A549 treated with DMSO at 1 μM for 4 hours (cell line): ENCODE measurements around the gene ATP8A2. TPM values are rescaled to one million over a fixed set of nuclear protein-coding genes. Genes with fewer than 3 reads are reported as not detected.

Experiments used
- total RNA-seq: library from RNA; stranded (reverse); fragments of 200-300 nt; extraction: Qiagen RNA extraction; gene quantifications from 5 replicates; pipeline ENCODE4 v1.2.3, GENCODE V29; 2022; ENCODE audit warnings: low read depth

Gene ATP8A2
- 0.01 TPM in 2 of 5 replicates, not detected in the others for total RNA-seq

GRCh38 chr13:25371875-25372283 lies at the start of gene ATP8A2:
Gene ATP8A2 (plus strand): TSS chr13:25371974. CDS start chr13:25372213, 239 bp downstream.

GRCh38 chr13:26051657-26052311 lies 680.0 kb downstream of the ATP8A2 start, which contains the start of gene SHISA2:
Gene SHISA2 (minus strand): TSS chr13:26052016. CDS start chr13:26050975, 1,041 bp downstream.

Other genes starting within 250 kb of the ATP8A2 start
- not detected in 5 replicates for gene AMER2, start 199.7 kb upstream of the ATP8A2 start, total RNA-seq
- 7.7 to 11.8 TPM (median 10.1 TPM) in 5 replicates for gene MTMR6, start 84.5 kb upstream of the ATP8A2 start, total RNA-seq
- gene NUP58, start 70.3 kb upstream of the ATP8A2 start, total RNA-seq: 19.3 to 23.5 TPM (median 21.8 TPM) in 5 replicates